HPDE6-E6E7 (cell line): Measurements from ENCODE around the gene TEKT2.

Source experiments
- DNase-seq: peaks from one replicate; pipeline ENCODE4 v3.0.0; 2011; ENCODE audit warnings: missing footprints; ENCODE audit errors: extremely low spot score

The TEKT2 gene

DNA sequence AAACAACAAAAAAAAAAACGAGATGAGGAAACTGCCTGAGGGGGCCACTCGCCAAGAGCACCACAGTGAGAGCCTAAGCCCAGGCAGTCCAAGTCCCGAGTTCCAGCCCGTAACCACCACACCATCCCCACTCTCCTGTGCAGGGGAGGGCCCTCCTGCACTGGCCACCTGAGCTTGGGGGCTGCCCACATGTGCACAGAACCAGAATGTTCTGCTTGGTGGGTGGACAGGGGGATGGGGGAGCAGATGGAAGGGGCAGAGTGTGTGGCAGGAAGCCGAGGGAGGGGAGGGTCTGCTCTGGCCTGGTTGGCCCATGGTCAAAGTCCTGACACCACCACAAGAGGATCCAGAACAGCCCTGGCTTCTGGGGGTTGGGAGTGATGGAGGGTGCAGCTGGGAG, 22.4 kb downstream of the TEKT2 start:
- DNase-seq = no peak

DNA sequence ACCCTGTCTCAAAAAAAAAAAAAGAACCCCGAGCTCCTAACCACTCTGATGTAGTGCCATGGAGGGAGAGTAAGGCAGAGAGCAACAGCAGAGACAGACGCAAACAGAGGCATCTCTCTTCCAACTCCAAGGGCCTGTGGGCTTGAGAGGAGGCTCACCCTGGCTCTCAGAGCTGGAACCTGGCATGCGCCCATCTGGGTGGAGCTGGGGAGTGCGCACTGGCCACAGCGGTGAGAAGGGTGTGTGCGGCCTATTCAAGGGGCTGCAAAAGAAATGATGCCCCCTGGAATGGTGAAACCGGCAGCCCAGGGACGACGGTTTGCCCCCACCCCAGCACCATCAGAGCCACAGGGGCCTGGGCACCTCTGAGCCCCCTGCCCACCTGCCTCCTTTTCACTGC, 23.5 kb downstream of the TEKT2 start:
- DNase-seq = no peak

GRCh38 chr1:36108314-36108713, 24.4 kb downstream of the TEKT2 start:
- DNase-seq = no peak

- DNase-seq = peak; percentile 75
Measured at GRCh38 chr1:36109041-36109679, 25.3 kb downstream of the TEKT2 start.

DNA sequence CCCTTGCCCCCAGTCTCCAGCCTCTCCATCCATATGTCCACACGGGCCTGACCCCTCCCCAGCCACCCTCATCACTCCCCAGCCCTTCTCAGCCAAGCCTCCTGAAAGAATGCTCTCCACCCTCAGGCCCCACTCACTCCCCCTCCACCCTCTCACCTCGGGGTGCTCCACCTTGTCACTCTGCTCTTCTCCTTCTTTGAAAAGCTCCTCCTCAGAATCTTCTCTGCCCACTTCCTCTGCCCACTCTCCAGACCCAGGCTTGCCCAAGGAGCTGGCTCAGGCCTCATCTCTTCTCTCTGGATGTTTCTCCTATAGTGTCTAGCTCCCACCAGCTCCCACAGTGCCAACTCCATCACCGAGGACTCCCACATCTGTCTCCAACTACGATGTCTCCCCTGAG, 27.3 kb downstream of the TEKT2 start:
- DNase-seq = no peak

DNA sequence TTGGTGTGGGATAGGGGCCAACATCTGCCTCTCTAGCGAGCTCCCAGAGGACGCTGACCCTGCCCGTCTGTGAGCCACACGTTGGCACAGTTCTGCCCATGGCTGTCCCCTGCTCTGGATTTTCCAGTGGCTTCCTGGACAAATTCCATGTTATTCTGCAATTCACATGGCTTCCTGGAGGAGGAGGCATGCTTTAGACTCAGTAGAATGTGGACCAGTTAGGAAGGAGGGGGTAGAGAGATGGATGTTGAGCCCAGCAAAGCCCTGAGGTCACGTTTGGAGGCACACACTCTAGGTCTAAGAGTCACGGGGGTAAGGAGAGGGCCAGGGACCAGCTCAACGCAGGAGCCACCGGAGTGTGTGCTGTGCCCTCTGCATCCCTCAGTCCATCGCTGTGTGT, 28.9 kb downstream of the TEKT2 start:
- DNase-seq = no peak

DNA sequence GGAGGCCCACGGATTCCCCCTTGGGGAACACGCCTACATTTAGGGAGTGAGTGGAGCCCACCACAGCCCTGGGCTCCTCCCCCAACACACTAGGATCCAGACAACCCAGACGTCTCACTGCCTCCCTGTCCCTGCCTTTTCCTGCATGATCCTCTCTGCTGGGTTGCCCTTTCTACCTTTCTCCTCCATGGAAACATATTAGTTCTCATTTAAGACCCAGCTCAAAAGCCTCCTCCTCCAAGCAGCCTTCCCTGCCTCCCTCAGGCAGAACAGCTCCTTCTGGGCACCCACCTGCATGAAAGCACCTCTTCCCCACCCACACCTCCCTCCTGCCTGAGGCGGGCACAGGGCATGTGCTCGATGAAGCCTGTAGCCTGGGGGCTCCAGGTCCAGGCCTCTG, 30.5 kb downstream of the TEKT2 start:
- no peak for DNase-seq

- DNase-seq = no peak
Measured at GRCh38 chr1:36115200-36115669, 31.3 kb downstream of the TEKT2 start.

DNA sequence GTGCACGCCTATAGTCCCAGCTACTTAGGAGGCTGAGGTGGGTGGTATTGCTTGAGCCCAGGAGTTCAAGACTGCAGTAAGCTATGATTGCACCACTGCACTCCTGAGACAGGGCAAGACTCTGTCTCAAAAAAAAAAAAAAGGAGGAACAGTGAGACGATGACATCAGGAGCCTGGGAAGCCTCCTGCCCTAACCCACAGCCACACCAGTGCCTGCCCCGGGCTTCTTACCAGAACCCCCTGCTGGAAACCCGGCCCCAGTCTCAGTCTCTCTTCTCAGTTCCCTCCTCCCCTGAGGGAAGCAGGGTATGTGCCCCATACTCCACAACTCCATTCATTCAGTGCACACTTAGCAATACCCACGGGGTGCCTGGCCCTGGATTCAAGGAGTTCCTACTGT, 32.0 kb downstream of the TEKT2 start:
- DNase-seq = no peak

- DNase-seq = no peak
Measured at GRCh38 chr1:36116901-36117300, 33.0 kb downstream of the TEKT2 start.

GRCh38 chr1:36118447-36119204, 34.7 kb downstream of the TEKT2 start:
- DNase-seq = no peak

GRCh38 chr1:36119456-36119855, 35.6 kb downstream of the TEKT2 start:
- DNase-seq = no peak

- DNase-seq = no peak
Measured at GRCh38 chr1:36122062-36123030, 38.5 kb downstream of the TEKT2 start.

DNA sequence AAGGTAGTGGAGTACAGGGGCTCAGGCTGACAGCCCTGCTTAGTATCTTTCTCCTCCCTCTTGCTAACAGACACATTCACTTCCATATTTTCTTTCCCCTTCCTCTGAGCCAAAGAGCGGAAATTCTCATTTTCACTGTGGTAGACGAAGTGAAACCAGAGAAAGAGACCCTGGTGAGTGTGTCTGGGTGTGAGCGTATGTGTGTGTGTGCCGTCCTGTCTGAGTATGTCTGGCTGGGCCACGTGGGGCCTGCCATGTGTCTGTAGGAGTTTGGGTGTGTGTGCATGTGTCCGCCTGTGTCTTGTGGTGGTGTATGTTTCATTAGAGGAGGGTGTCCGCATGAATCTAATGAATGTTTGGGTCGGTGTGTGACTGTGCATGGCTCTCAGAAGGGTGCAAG, 39.5 kb downstream of the TEKT2 start:
- no peak for DNase-seq

GRCh38 chr1:36124404-36125128, 40.7 kb downstream of the TEKT2 start:
- no peak for DNase-seq

- no peak for DNase-seq
Measured at GRCh38 chr1:36125129-36125991, 41.5 kb downstream of the TEKT2 start, which contains the start of gene COL8A2. Gene COL8A2 (minus strand): TSS chr1:36125222. CDS start chr1:36100242, 24,980 bp downstream.

GRCh38 chr1:36126005-36126716, 42.3 kb downstream of the TEKT2 start:
- no peak for DNase-seq

DNA sequence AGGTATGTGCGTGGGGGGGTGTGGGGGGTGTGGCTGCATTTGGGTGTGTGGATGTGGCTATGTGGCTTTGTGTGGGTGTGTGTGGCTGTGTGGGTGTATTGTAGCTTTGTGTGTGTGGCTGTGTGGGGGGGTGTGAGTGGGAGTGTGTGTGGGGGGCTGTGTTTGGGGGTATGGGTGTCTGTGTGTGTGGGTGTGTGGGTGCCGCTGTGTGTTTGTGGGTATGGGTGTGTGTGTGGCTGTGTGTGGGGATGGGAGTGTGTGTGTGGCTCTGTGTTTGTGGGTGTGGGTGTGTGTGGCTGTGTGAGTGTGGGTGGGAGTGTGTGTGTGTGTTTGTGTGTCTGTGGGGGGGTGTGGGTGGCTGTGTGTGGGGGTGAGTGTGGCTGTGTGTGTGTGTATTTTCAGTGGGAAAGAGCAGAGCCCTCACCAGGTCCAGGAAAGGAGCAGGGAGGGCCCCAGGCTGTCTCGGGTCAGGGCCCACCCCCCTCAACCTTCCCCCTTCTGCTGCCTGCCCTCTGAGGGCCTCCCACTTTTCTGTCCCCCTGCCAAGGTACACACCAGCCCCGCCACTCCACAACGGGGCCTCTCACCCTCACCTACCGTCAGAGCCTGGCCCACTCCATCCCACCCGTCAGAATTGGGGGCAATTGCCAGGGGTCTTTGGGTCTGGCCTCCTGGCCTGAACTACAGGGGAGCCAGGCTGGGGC, 43.1 kb downstream of the TEKT2 start:
- no peak for DNase-seq
